Measurements from ENCODE around the gene MPO. TPM values are rescaled to one million over a fixed set of nuclear protein-coding genes. Genes with fewer than 3 reads are reported as not detected.
A peak's percentile ranks its signal among the peaks of the same experiment; 100 is the strongest.

The MPO gene
- total RNA-seq, 1 experiment from 2014 or later = not detected

GRCh38 chr17:58320570-58321323 lies 40.0 kb upstream of the MPO start:
- no peak for DNase-seq (ENCODE audit: low read depth, low spot score)
- in situ Hi-C loops (cut with HindIII; ENCODE audit: low pct_unique_long_range_greater_than_20kb, low sequenced_read_pairs) = no loop called here

- DNase-seq (ENCODE audit: low read depth, low spot score) = no peak
- in situ Hi-C loops (cut with HindIII; ENCODE audit: low pct_unique_long_range_greater_than_20kb, low sequenced_read_pairs) = no loop called here
These were observed 39.4 kb upstream of the MPO start for GRCh38 chr17:58320163-58320558.

GRCh38 chr17:58319173-58320162 lies 38.7 kb upstream of the MPO start:
- in situ Hi-C loops (cut with HindIII; ENCODE audit: low pct_unique_long_range_greater_than_20kb, low sequenced_read_pairs) = no loop called here
- DNase-seq (ENCODE audit: low read depth, low spot score) = no peak

GRCh38 chr17:58318627-58319172 lies 38.0 kb upstream of the MPO start:
- DNase-seq (ENCODE audit: low read depth, low spot score) = no peak
- in situ Hi-C loops (cut with HindIII; ENCODE audit: low pct_unique_long_range_greater_than_20kb, low sequenced_read_pairs) = no loop called here

GRCh38 chr17:58318065-58318481 lies 37.3 kb upstream of the MPO start:
- DNase-seq (ENCODE audit: low read depth, low spot score) = no peak
- in situ Hi-C loops (cut with HindIII; ENCODE audit: low pct_unique_long_range_greater_than_20kb, low sequenced_read_pairs) = no loop called here

- peak; percentile 89 for DNase-seq (ENCODE audit: low read depth, low spot score)
- in situ Hi-C loops (cut with HindIII; ENCODE audit: low pct_unique_long_range_greater_than_20kb, low sequenced_read_pairs) = no loop called here
These were observed 36.8 kb upstream of the MPO start for GRCh38 chr17:58317421-58318064.

GRCh38 chr17:58316260-58316960 lies 35.7 kb upstream of the MPO start:
- in situ Hi-C loops (cut with HindIII; ENCODE audit: low pct_unique_long_range_greater_than_20kb, low sequenced_read_pairs) = no loop called here

GRCh38 chr17:58315750-58316149 lies 35.0 kb upstream of the MPO start:
- DNase-seq (ENCODE audit: low read depth, low spot score) = no peak
- in situ Hi-C loops (cut with HindIII; ENCODE audit: low pct_unique_long_range_greater_than_20kb, low sequenced_read_pairs) = no loop called here

More at GRCh38 chr17:58316260-58316960, 35.7 kb upstream of the MPO start:
- no peak for DNase-seq (ENCODE audit: low read depth, low spot score)

GRCh38 chr17:58315281-58315711 lies 34.6 kb upstream of the MPO start:
- in situ Hi-C loops (cut with HindIII; ENCODE audit: low pct_unique_long_range_greater_than_20kb, low sequenced_read_pairs) = no loop called here
- DNase-seq (ENCODE audit: low read depth, low spot score) = no peak

GRCh38 chr17:58314706-58315015 lies 33.9 kb upstream of the MPO start:
- in situ Hi-C loops (cut with HindIII; ENCODE audit: low pct_unique_long_range_greater_than_20kb, low sequenced_read_pairs) = no loop called here
- peak; percentile 32 for DNase-seq (ENCODE audit: low read depth, low spot score)

- in situ Hi-C loops (cut with HindIII; ENCODE audit: low pct_unique_long_range_greater_than_20kb, low sequenced_read_pairs) = no loop called here
- DNase-seq (ENCODE audit: low read depth, low spot score) = no peak
These were observed 33.3 kb upstream of the MPO start for GRCh38 chr17:58313815-58314705.

GRCh38 chr17:58312829-58313228 lies 32.1 kb upstream of the MPO start:
- in situ Hi-C loops (cut with HindIII; ENCODE audit: low pct_unique_long_range_greater_than_20kb, low sequenced_read_pairs) = no loop called here
- DNase-seq (ENCODE audit: low read depth, low spot score) = no peak

GRCh38 chr17:58312021-58312630 lies 31.4 kb upstream of the MPO start:
- in situ Hi-C loops (cut with HindIII; ENCODE audit: low pct_unique_long_range_greater_than_20kb, low sequenced_read_pairs) = no loop called here

GRCh38 chr17:58311429-58311894 lies 30.7 kb upstream of the MPO start:
- no peak for DNase-seq (ENCODE audit: low read depth, low spot score)
- in situ Hi-C loops (cut with HindIII; ENCODE audit: low pct_unique_long_range_greater_than_20kb, low sequenced_read_pairs) = no loop called here

More at GRCh38 chr17:58312021-58312630, 31.4 kb upstream of the MPO start:
- DNase-seq (ENCODE audit: low read depth, low spot score) = no peak

- DNase-seq (ENCODE audit: low read depth, low spot score) = no peak
- in situ Hi-C loops (cut with HindIII; ENCODE audit: low pct_unique_long_range_greater_than_20kb, low sequenced_read_pairs) = no loop called here
These were observed 30.0 kb upstream of the MPO start for GRCh38 chr17:58310511-58311428.

Data from SK-MEL-5 (cell line).